ENCODE data around the gene TTL.

DNA sequence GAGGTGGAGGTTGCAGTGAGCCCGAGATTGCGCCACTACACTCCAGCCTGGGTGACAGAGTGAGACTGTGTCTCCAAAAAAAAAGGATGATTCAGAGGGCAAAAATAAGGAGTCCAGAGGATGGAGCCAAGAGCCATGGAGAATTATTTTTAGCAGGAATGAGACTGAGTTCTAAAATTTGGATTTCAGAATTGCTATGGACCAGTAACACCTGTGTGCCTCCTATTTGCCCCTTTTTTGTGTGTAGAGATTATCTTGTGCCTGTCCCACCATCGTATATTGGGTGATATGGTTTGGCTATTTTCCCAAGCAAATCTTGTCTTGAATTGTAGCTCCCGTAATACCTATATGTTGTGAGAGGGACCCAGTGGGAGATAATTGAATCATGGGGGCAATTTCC is 32.1 kb upstream of the TTL start:
- TF ChIP-seq, protein P1, sequence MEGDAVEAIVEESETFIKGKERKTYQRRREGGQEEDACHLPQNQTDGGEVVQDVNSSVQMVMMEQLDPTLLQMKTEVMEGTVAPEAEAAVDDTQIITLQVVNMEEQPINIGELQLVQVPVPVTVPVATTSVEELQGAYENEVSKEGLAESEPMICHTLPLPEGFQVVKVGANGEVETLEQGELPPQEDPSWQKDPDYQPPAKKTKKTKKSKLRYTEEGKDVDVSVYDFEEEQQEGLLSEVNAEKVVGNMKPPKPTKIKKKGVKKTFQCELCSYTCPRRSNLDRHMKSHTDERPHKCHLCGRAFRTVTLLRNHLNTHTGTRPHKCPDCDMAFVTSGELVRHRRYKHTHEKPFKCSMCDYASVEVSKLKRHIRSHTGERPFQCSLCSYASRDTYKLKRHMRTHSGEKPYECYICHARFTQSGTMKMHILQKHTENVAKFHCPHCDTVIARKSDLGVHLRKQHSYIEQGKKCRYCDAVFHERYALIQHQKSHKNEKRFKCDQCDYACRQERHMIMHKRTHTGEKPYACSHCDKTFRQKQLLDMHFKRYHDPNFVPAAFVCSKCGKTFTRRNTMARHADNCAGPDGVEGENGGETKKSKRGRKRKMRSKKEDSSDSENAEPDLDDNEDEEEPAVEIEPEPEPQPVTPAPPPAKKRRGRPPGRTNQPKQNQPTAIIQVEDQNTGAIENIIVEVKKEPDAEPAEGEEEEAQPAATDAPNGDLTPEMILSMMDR (IDR thresholded peaks at IDR 0.05): no peak
- TF ChIP-seq POLR2AphosphoS5 (IDR thresholded peaks at IDR 0.05; ENCODE audit: low read depth, low read length) (no peak), SIN3A (IDR thresholded peaks at IDR 0.05; ENCODE audit: borderline replicate concordance, insufficient read depth, low read depth, low read length) (no peak)
- TF ChIP-seq, protein P2, sequence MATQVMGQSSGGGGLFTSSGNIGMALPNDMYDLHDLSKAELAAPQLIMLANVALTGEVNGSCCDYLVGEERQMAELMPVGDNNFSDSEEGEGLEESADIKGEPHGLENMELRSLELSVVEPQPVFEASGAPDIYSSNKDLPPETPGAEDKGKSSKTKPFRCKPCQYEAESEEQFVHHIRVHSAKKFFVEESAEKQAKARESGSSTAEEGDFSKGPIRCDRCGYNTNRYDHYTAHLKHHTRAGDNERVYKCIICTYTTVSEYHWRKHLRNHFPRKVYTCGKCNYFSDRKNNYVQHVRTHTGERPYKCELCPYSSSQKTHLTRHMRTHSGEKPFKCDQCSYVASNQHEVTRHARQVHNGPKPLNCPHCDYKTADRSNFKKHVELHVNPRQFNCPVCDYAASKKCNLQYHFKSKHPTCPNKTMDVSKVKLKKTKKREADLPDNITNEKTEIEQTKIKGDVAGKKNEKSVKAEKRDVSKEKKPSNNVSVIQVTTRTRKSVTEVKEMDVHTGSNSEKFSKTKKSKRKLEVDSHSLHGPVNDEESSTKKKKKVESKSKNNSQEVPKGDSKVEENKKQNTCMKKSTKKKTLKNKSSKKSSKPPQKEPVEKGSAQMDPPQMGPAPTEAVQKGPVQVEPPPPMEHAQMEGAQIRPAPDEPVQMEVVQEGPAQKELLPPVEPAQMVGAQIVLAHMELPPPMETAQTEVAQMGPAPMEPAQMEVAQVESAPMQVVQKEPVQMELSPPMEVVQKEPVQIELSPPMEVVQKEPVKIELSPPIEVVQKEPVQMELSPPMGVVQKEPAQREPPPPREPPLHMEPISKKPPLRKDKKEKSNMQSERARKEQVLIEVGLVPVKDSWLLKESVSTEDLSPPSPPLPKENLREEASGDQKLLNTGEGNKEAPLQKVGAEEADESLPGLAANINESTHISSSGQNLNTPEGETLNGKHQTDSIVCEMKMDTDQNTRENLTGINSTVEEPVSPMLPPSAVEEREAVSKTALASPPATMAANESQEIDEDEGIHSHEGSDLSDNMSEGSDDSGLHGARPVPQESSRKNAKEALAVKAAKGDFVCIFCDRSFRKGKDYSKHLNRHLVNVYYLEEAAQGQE (IDR thresholded peaks at IDR 0.05; ENCODE audit: insufficient read depth in 1 of 2, low read depth in 2 of 2, low read length in 1 of 2): no peak
